NCI-H748 (cell line): Measurements from ENCODE around the gene DCDC2C.

Experiments
- DNase-seq: peaks from one replicate; lab custom pipeline; 2025; ENCODE audit not compliant: unreplicated experiment; lab: John Stamatoyannopoulos, UW

The DCDC2C gene

DNA sequence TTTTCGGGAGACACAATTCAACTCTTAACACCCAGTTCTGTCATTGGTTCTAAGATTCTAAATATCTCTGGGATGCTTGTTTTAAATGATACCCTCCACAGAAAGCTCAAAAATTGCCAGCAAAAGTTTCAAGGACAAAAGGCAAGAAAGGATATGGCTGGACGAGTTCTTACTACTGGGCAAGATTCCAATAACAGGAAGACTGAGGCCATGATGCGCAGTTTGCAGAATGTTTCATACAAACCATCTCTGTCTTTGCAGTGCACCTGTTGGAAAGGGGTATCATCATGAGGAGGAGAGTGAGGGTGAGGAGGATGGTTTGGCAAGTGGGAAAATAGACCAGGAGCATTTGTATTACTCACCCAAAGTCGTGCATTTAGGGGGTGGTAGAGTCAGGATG is 172.8 kb downstream of the DCDC2C start:
- no peak for DNase-seq

DNA sequence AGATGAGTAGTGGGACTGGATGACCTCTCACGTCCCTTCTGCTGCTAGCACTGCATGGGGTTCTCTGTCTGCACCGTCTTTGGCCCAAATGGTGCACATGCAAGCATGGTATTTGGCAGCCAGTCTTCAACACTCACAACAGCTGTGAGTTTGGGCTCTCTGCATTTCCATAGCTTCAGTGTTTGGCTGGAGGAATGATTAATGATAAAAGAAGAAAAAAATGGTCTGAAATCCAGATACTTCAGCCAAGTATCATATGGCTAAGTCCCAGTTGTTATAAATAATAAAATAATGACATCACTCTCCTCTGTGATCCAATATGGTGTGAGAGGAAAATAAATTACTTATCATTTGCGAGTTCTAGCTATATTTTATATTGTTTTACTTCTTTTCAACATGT is 173.3 kb downstream of the DCDC2C start:
- no peak for DNase-seq

DNA sequence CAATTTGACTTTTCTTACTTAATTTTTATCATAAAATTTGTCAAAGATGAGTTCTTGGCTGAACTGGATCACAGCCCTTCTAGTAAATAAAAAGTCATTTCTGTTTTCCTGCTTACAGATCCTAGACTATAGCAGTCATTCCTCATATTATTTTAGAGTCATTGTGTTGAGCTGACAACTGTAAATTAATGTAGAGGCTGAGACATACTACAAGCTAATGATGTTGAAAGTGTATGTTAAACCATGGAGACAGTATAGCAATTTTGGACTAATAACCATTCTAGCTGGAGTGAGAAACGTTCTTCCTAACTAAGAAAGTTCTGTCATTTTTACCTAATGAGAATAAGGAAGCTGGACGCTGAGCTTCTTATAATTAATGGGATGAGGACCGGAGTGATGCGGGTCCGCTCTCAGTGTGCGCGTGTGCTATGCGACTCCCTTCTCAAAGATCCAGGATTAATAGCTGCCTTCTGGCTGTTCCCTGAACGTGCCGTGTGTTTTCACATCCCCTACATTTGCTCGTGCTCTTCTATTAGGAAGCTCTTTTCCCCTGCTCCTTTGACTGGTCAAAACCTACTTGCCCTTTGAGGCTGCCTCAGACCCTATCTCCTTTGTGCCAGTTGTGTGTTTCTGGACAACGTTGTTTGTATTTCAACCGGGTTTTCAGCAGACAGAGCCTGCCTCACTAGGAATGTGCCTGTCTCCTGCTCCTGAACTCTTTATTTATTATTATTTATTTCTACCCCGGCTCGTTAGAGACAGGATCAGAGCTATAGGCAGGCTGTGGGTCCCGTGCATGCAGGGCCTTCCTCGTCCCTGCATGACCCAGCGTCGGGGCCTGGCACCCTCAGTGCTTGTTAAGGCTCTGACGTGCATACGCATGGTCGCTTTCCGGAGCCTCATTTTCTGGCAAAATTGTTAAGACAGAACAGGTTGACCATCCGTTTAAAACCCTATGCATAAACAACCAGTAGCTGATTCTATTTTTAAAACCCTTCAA is 182.6 kb downstream of the DCDC2C start:
- no peak for DNase-seq

DNA sequence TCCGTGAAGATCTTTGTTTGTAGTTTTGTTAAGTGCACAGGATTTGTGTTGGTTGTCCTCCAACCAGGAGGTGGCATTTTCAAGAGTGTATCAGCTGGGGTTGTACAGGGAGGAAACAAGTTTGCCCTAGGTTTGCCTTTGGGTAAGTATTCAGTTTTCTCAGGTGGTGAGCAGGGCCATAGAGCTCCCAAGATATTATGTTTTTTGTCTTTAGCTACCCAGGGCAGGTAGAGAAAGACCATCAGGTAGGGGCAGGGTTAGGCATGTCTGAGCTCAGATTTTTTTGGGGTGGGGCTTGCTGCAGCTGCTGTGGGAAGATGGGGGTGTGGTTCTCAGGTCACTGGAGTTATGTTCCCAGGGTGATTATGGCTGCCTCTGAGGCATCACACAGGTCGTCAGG is 191.6 kb downstream of the DCDC2C start:
- DNase-seq: no peak
